ENCODE data around the gene JPH3. TPM values are rescaled to one million over a fixed set of nuclear protein-coding genes. Genes with fewer than 3 reads are reported as not detected.
"Not testable (repeated sequence)": the region's sequence is repeated elsewhere in the genome, so short reads cannot be mapped to it uniquely, and the experiment has no call there.

JPH3 gene
- total RNA-seq, 4 donors from 2014 or later: 0.22 to 1.1 (median 0.29) TPM; not detected in 1

- DNase-seq: no peak
- peaks cover 0 to 7% of the 10 kb centered on the region in 2 donors for H3K36me3 ChIP-seq
- H3K27me3 ChIP-seq: no peaks in the 10 kb centered on the region
- H3K4me3 ChIP-seq (replicated peaks in 1 of 3): no peak overlapping the region
- intact Hi-C loops (cut with DNase I): no loop called here
- TF ChIP-seq POLR2A (IDR thresholded peaks at IDR 0.05): no peak
- TF ChIP-seq CTCF (IDR thresholded peaks at IDR 0.05): no peak
- no peaks in the 10 kb centered on the region for H3K9me3 ChIP-seq
- no peak overlapping the region for H3K27ac ChIP-seq
- 93 to 97% methylated on average over 12 of the region's 12 CpGs for WGBS, 2 donors
- peaks cover 8 to 9% of the 10 kb centered on the region in 2 donors for H3K4me1 ChIP-seq
Measured at GRCh38 chr16:87715658-87716057, 113.3 kb downstream of the JPH3 start.

GRCh38 chr16:87718831-87719230, 116.5 kb downstream of the JPH3 start:
- WGBS, 2 donors: 98 to 100% methylated on average over 9 to 10 of the region's 28 CpGs
- H3K4me3 ChIP-seq (replicated peaks in 1 of 3); H3K27ac ChIP-seq; intact Hi-C loops (cut with DNase I); DNase-seq; H3K9me3 ChIP-seq; H3K27me3 ChIP-seq; H3K36me3 ChIP-seq: not testable (repeated sequence)
- H3K4me1 ChIP-seq: peaks cover 5 to 19% of the 10 kb centered on the region in 2 donors

- H3K36me3 ChIP-seq: peaks cover 0 to 2% of the 10 kb centered on the region in 2 donors
- no peaks in the 10 kb centered on the region for H3K27me3 ChIP-seq
- TF ChIP-seq POLR2A (IDR thresholded peaks at IDR 0.05) (no peak), CTCF (IDR thresholded peaks at IDR 0.05) (no peak)
- H3K9me3 ChIP-seq: no peaks in the 10 kb centered on the region
- peaks cover 5 to 19% of the 10 kb centered on the region in 2 donors for H3K4me1 ChIP-seq
- no peak for DNase-seq
- no peak overlapping the region for H3K27ac ChIP-seq
- intact Hi-C loops (cut with DNase I): no loop called here
- WGBS, 2 donors: 96 to 99% methylated on average over 17 to 20 of the region's 24 CpGs
- H3K4me3 ChIP-seq (replicated peaks in 1 of 3): no peak overlapping the region
Measured at GRCh38 chr16:87720446-87720845, 118.1 kb downstream of the JPH3 start.

- WGBS, 2 donors: 87 to 90% methylated on average over 25 to 32 of the region's 33 CpGs
- no peak overlapping the region for H3K4me3 ChIP-seq (replicated peaks in 1 of 3)
- DNase-seq: no peak
- no peaks in the 10 kb centered on the region for H3K27me3 ChIP-seq
- no peaks in the 10 kb centered on the region for H3K9me3 ChIP-seq
- H3K27ac ChIP-seq: no peak overlapping the region
- peaks cover 5 to 19% of the 10 kb centered on the region in 2 donors for H3K4me1 ChIP-seq
- peaks cover 0 to 2% of the 10 kb centered on the region in 2 donors for H3K36me3 ChIP-seq
- TF ChIP-seq POLR2A (IDR thresholded peaks at IDR 0.05) (no peak), CTCF (IDR thresholded peaks at IDR 0.05) (no peak)
- intact Hi-C loops (cut with DNase I): no loop called here
Measured at GRCh38 chr16:87721622-87722585, 119.6 kb downstream of the JPH3 start.

- peaks cover 5 to 19% of the 10 kb centered on the region in 2 donors for H3K4me1 ChIP-seq
- intact Hi-C loops (cut with DNase I): no loop called here
- 86 to 91% methylated on average over 15 to 19 of the region's 19 CpGs for WGBS, 2 donors
- no peak overlapping the region for H3K4me3 ChIP-seq (replicated peaks in 1 of 3)
- peak overlapping the region in 1 of 3 donors; percentile 43 for H3K27ac ChIP-seq
- peaks cover 0 to 2% of the 10 kb centered on the region in 2 donors for H3K36me3 ChIP-seq
- DNase-seq: no peak
- no peaks in the 10 kb centered on the region for H3K9me3 ChIP-seq
- TF ChIP-seq CTCF (IDR thresholded peaks at IDR 0.05): no peak
- no peak for TF ChIP-seq POLR2A (IDR thresholded peaks at IDR 0.05)
- no peaks in the 10 kb centered on the region for H3K27me3 ChIP-seq
Measured at GRCh38 chr16:87722590-87723225, 120.4 kb downstream of the JPH3 start.
